ES-I3 (cell line): Measurements from ENCODE around the gene TBC1D7.

Source experiments
- H3K36me3 ChIP-seq: 2 replicates; pipeline ENCODE4 v1.6.1; 2013; ENCODE audit warnings: mild to moderate bottlenecking, low read length, control low read depth, moderate library complexity; ENCODE audit not compliant: insufficient read depth
- H3K4me1 ChIP-seq: 2 replicates; pipeline ENCODE4 v1.6.1; 2013; ENCODE audit warnings: mild to moderate bottlenecking, control low read depth, low read length; ENCODE audit not compliant: insufficient read depth
- H3K9ac ChIP-seq: 2 replicates; pipeline ENCODE4 v1.6.1; 2013; ENCODE audit warnings: low read depth, mild to moderate bottlenecking, low read length, moderate library complexity
- H3K9me3 ChIP-seq: 2 replicates; pipeline ENCODE4 v1.6.1; 2013; ENCODE audit warnings: mild to moderate bottlenecking, low read length, moderate library complexity; ENCODE audit not compliant: control insufficient read depth, insufficient read depth

Gene TBC1D7

GRCh38 chr6:13318821-13319220 is 9.5 kb downstream of the TBC1D7 start:
- Histone ChIP-seq H3K9me3 (no peaks in the 10 kb centered on the region), H3K9ac (no peak overlapping the region), H3K4me1 (no peaks in the 10 kb centered on the region), H3K36me3 (peaks cover 27% of the 10 kb centered on the region)

- H3K9ac ChIP-seq: no peak overlapping the region
- peaks cover 19% of the 10 kb centered on the region for H3K36me3 ChIP-seq
- no peaks in the 10 kb centered on the region for H3K4me1 ChIP-seq
- H3K9me3 ChIP-seq: no peaks in the 10 kb centered on the region
These were observed 12.4 kb downstream of the TBC1D7 start for GRCh38 chr6:13315896-13316295.

- Histone ChIP-seq H3K9me3 (no peaks in the 10 kb centered on the region), H3K4me1 (no peaks in the 10 kb centered on the region), H3K9ac (no peak overlapping the region), H3K36me3 (peaks cover 11% of the 10 kb centered on the region)
These were observed 13.5 kb downstream of the TBC1D7 start for GRCh38 chr6:13314806-13315205.

GRCh38 chr6:13311155-13311554 is 17.2 kb downstream of the TBC1D7 start:
- H3K36me3 ChIP-seq: peaks cover 19% of the 10 kb centered on the region
- no peak overlapping the region for H3K9ac ChIP-seq
- H3K4me1 ChIP-seq: no peaks in the 10 kb centered on the region
- no peaks in the 10 kb centered on the region for H3K9me3 ChIP-seq

- Histone ChIP-seq H3K9ac (no peak overlapping the region), H3K9me3 (no peaks in the 10 kb centered on the region), H3K4me1 (no peaks in the 10 kb centered on the region), H3K36me3 (peaks cover 16% of the 10 kb centered on the region)
These were observed 20.0 kb downstream of the TBC1D7 start for GRCh38 chr6:13308332-13308731.

GRCh38 chr6:13307508-13307995 is 20.8 kb downstream of the TBC1D7 start:
- H3K9me3 ChIP-seq: no peaks in the 10 kb centered on the region
- H3K4me1 ChIP-seq: no peaks in the 10 kb centered on the region

GRCh38 chr6:13305791-13306190 is 22.5 kb downstream of the TBC1D7 start:
- Histone ChIP-seq H3K9ac (no peak overlapping the region), H3K4me1 (no peaks in the 10 kb centered on the region), H3K9me3 (no peaks in the 10 kb centered on the region), H3K36me3 (peaks cover 24% of the 10 kb centered on the region)

More at GRCh38 chr6:13307508-13307995, 20.8 kb downstream of the TBC1D7 start:
- peaks cover 20% of the 10 kb centered on the region for H3K36me3 ChIP-seq
- no peak overlapping the region for H3K9ac ChIP-seq

- no peak overlapping the region for H3K9ac ChIP-seq
- peaks cover 26% of the 10 kb centered on the region for H3K36me3 ChIP-seq
- H3K4me1 ChIP-seq: no peaks in the 10 kb centered on the region
- H3K9me3 ChIP-seq: no peaks in the 10 kb centered on the region
These were observed 23.0 kb downstream of the TBC1D7 start for GRCh38 chr6:13305288-13305687.

GRCh38 chr6:13304580-13305260 is 23.6 kb downstream of the TBC1D7 start:
- no peaks in the 10 kb centered on the region for H3K9me3 ChIP-seq
- peaks cover 27% of the 10 kb centered on the region for H3K36me3 ChIP-seq
- no peaks in the 10 kb centered on the region for H3K4me1 ChIP-seq
- no peak overlapping the region for H3K9ac ChIP-seq

- Histone ChIP-seq H3K9ac (no peak overlapping the region), H3K4me1 (no peaks in the 10 kb centered on the region), H3K36me3 (peaks cover 27% of the 10 kb centered on the region), H3K9me3 (no peaks in the 10 kb centered on the region)
These were observed 24.2 kb downstream of the TBC1D7 start for GRCh38 chr6:13304101-13304500.

GRCh38 chr6:13303668-13304017 is 24.7 kb downstream of the TBC1D7 start:
- Histone ChIP-seq H3K9ac (no peak overlapping the region), H3K36me3 (peaks cover 24% of the 10 kb centered on the region), H3K4me1 (no peaks in the 10 kb centered on the region), H3K9me3 (no peaks in the 10 kb centered on the region)

GRCh38 chr6:13302751-13303667 is 25.3 kb downstream of the TBC1D7 start:
- Histone ChIP-seq H3K9me3 (no peaks in the 10 kb centered on the region), H3K36me3 (peaks cover 22% of the 10 kb centered on the region), H3K4me1 (no peaks in the 10 kb centered on the region), H3K9ac (no peak overlapping the region)

- peaks cover 18% of the 10 kb centered on the region for H3K36me3 ChIP-seq
- H3K9ac ChIP-seq: no peak overlapping the region
- H3K9me3 ChIP-seq: no peaks in the 10 kb centered on the region
- no peaks in the 10 kb centered on the region for H3K4me1 ChIP-seq
These were observed 26.0 kb downstream of the TBC1D7 start for GRCh38 chr6:13302291-13302690.

GRCh38 chr6:13300643-13301590 is 27.4 kb downstream of the TBC1D7 start:
- no peaks in the 10 kb centered on the region for H3K4me1 ChIP-seq

More at GRCh38 chr6:13300643-13301590, 27.4 kb downstream of the TBC1D7 start:
- Histone ChIP-seq H3K9ac (no peak overlapping the region), H3K36me3 (peaks cover 15% of the 10 kb centered on the region), H3K9me3 (no peaks in the 10 kb centered on the region)
